ENCODE data around the gene ESR2. TPM values are rescaled to one million over a fixed set of nuclear protein-coding genes. Genes with fewer than 3 reads are reported as not detected.

ESR2 gene
- total RNA-seq, 4 donors from 2014 or later: 0.59 to 2.4 (median 1.5) TPM

- Histone ChIP-seq H3K4me3 (no peak overlapping the region), H3K9me3 (no peaks in the 10 kb centered on the region), H3K27ac (no peak overlapping the region), H3K27me3 (no peaks in the 10 kb centered on the region), H3K36me3 (peaks cover 0 to 39% (median 0%) of the 10 kb centered on the region in 3 donors), H3K4me1 (peaks cover 0 to 17% (median 0%) of the 10 kb centered on the region in 4 donors)
- DNase-seq (ENCODE audit: low spot score in 2 of 2): no peak
- 72 to 74% methylated on average over 6 of the region's 6 CpGs for WGBS, 2 donors
- TF ChIP-seq CTCF (IDR thresholded peaks at IDR 0.05): no peak
- TF ChIP-seq EP300 (IDR thresholded peaks at IDR 0.05): no peak
- no peak for TF ChIP-seq POLR2A (IDR thresholded peaks at IDR 0.05)
Measured at GRCh38 chr14:64115401-64115800, 178.8 kb downstream of the ESR2 start.

GRCh38 chr14:64114796-64115195 lies 179.4 kb downstream of the ESR2 start:
- Histone ChIP-seq H3K4me3 (no peak overlapping the region), H3K27ac (no peak overlapping the region), H3K4me1 (peaks cover 0 to 17% (median 0%) of the 10 kb centered on the region in 4 donors), H3K27me3 (no peaks in the 10 kb centered on the region), H3K36me3 (peaks cover 0 to 36% (median 0%) of the 10 kb centered on the region in 3 donors), H3K9me3 (no peaks in the 10 kb centered on the region)
- 88 to 90% methylated on average over 7 of the region's 7 CpGs for WGBS, 2 donors
- DNase-seq (ENCODE audit: low spot score in 2 of 2): no peak
- TF ChIP-seq POLR2A (IDR thresholded peaks at IDR 0.05) (no peak), EP300 (IDR thresholded peaks at IDR 0.05) (no peak), CTCF (IDR thresholded peaks at IDR 0.05) (no peak)

- no peak for TF ChIP-seq CTCF (IDR thresholded peaks at IDR 0.05)
- TF ChIP-seq EP300 (IDR thresholded peaks at IDR 0.05): no peak
- no peak for TF ChIP-seq POLR2A (IDR thresholded peaks at IDR 0.05)
- Histone ChIP-seq H3K9me3 (no peaks in the 10 kb centered on the region), H3K4me1 (peaks cover 0 to 17% (median 0%) of the 10 kb centered on the region in 4 donors), H3K27ac (no peak overlapping the region), H3K36me3 (peaks cover 0 to 32% (median 0%) of the 10 kb centered on the region in 3 donors), H3K27me3 (no peaks in the 10 kb centered on the region), H3K4me3 (no peak overlapping the region)
- WGBS, 2 donors: 68 to 70% methylated on average over 9 of the region's 9 CpGs
- DNase-seq (ENCODE audit: low spot score in 2 of 2): no peak
Measured at GRCh38 chr14:64114166-64114565, 180.0 kb downstream of the ESR2 start.

- 75 to 82% methylated on average over 17 of the region's 17 CpGs for WGBS, 2 donors
- no peak overlapping the region for H3K4me3 ChIP-seq
Measured at GRCh38 chr14:64112867-64113678, 181.1 kb downstream of the ESR2 start.

GRCh38 chr14:64110802-64111201 lies 183.4 kb downstream of the ESR2 start:
- WGBS, 2 donors: 98 to 100% methylated on average over 1 of the region's 1 CpG
- no peak for TF ChIP-seq EP300 (IDR thresholded peaks at IDR 0.05)
- TF ChIP-seq CTCF (IDR thresholded peaks at IDR 0.05): no peak
- TF ChIP-seq POLR2A (IDR thresholded peaks at IDR 0.05): no peak
- Histone ChIP-seq H3K27me3 (no peaks in the 10 kb centered on the region), H3K27ac (no peak overlapping the region), H3K4me3 (no peak overlapping the region), H3K9me3 (no peaks in the 10 kb centered on the region), H3K36me3 (peaks cover 0 to 47% (median 0%) of the 10 kb centered on the region in 3 donors), H3K4me1 (peaks cover 0 to 13% (median 0%) of the 10 kb centered on the region in 4 donors)
- no peak for DNase-seq (ENCODE audit: low spot score in 2 of 2)

More at GRCh38 chr14:64112867-64113678, 181.1 kb downstream of the ESR2 start:
- Histone ChIP-seq H3K27me3 (no peaks in the 10 kb centered on the region), H3K4me1 (peaks cover 0 to 15% (median 0%) of the 10 kb centered on the region in 4 donors), H3K9me3 (no peaks in the 10 kb centered on the region), H3K27ac (no peak overlapping the region), H3K36me3 (peaks cover 0 to 39% (median 0%) of the 10 kb centered on the region in 3 donors)
- no peak for DNase-seq (ENCODE audit: low spot score in 2 of 2)
- no peak for TF ChIP-seq EP300 (IDR thresholded peaks at IDR 0.05)
